Epithelial cell of esophagus (primary cell): ENCODE results near the gene EID2B.

Experiments
- DNase-seq: peaks from one replicate; pipeline ENCODE4 v3.0.0; 2010; ENCODE audit warnings: low read depth
- H3K4me3 ChIP-seq: 2 replicates; pipeline ENCODE4 v1.5.1; 2011; ENCODE audit warnings: mild to moderate bottlenecking, low read length, control low read depth
- TF ChIP-seq, protein P1 (sequence below): IDR thresholded peaks from 2 replicates; pipeline ENCODE4 v1.5.1; 2011; ENCODE audit warnings: low read depth, mild to moderate bottlenecking, low read length, control low read depth, inconsistent platforms; ENCODE audit not compliant: insufficient read depth; ENCODE audit errors: missing control alignments

EID2B gene

DNA sequence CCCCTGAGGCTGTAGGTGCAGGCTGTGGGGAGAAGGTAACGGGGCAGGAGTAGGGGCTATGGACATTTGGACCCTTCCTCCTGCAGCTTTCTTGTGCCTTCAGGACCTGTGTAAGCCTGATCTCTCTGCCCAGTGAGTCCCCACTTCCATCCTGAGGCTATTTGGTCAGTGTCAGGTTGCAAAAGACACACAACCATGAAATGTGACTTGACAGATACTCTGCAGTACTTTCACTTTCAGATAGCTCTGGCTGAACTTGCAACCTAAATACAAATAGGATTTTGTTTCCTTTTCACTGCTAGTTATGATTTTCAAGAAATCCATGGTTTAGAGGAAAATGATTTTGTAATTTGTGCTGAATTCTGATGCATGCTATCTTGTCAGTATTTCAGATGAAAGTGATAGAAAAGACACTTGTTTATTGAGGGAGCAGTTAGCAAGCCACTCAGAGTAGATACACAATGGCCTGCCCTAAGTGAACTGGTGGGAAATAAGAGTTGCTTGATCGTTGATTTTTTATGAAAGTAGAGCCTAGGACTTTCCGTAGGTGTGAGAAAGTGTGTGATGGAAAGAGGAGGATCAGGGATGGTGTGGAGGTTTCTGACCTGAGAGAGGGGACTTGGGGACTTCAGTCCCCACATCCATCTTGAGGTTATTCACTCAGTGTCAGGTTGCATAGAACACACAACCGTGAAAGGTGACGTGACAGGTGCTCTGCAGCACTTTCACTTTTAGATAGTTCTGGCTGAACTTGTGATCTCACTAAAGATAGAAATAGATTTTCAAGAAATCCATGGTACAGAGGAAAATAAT lies 25.4 kb upstream of the EID2B start:
- DNase-seq = no peak
- H3K4me3 ChIP-seq = no peak overlapping the region
- TF ChIP-seq, protein P1, sequence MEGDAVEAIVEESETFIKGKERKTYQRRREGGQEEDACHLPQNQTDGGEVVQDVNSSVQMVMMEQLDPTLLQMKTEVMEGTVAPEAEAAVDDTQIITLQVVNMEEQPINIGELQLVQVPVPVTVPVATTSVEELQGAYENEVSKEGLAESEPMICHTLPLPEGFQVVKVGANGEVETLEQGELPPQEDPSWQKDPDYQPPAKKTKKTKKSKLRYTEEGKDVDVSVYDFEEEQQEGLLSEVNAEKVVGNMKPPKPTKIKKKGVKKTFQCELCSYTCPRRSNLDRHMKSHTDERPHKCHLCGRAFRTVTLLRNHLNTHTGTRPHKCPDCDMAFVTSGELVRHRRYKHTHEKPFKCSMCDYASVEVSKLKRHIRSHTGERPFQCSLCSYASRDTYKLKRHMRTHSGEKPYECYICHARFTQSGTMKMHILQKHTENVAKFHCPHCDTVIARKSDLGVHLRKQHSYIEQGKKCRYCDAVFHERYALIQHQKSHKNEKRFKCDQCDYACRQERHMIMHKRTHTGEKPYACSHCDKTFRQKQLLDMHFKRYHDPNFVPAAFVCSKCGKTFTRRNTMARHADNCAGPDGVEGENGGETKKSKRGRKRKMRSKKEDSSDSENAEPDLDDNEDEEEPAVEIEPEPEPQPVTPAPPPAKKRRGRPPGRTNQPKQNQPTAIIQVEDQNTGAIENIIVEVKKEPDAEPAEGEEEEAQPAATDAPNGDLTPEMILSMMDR = no peak

DNA sequence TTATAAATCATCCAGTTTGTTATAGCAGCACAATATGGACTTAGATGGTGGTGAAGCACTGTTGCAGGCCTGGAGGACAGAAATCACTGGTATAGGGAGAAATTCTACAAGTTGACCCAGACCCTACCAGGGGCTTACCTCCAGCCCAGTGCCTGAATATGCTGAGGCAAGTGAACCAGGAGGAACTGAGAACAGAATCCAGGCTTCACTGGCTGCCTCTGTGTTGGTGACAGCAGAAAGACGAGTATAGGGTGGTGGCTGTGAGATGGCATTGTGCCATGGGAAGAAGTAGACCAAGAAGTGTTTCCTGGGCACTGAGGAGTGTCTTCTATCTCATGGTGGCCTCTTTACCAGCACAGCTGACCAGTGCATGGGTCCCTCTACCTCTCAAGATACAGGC lies 23.2 kb upstream of the EID2B start:
- no peak overlapping the region for H3K4me3 ChIP-seq
- TF ChIP-seq, protein P1 = no peak
- DNase-seq = no peak

DNA sequence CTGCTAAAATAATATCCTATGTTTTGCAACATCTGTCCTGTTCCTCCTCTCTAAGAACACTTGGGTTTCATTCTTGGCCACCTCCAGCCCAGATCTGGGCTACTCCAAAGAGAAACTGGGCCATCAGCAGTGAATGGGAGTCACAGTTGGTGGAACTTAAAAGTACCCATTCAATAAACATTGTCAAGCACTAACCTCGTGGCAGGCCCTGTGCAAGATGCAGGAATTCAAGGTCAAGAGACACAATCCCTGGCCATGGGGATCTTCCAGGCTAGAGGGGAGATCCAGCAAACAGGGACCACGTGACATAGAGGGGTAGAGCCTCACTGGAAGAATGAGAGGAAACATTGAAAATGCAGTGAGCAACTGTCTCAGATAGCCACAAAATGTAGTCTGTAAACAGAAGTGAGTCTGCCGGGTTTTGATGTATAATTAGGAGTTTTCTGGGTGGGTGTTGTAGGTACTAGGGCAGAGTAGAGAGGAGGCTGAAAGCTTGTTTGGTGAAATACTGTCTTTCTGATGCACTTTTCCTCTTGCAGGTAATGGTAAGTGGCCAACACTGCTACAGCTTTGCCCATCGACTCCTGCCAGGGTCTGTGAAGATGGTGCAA lies 22.2 kb upstream of the EID2B start:
- H3K4me3 ChIP-seq = no peak overlapping the region
- TF ChIP-seq, protein P1 = no peak
- DNase-seq = no peak

DNA sequence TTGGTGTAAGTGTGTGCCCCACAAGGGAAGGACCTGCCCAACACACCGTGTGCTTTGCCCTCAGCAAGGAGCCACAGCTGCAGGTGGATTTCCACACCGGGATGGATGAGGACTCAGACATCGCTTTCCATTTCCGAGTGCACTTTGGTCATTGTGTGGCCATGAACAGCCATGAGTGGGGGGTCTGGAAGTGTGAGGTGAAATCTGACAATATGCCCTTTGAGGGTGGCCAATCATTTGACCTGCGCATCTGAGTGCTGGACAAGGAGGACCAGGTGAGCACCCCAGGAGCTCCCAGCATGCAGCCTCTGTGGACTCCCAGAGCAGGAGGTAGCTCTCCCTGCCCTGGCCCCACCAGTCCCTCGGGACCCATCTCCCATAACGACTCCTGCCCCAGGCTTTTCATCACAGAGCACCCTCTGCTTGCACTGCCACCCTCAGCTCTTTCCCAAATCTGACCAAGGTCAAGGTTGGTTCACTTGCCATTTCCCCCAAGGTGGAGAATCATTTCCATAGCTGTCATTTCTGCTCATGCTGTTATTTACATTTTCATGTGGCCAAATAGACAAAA lies 20.5 kb upstream of the EID2B start:
- no peak overlapping the region for H3K4me3 ChIP-seq
- no peak for DNase-seq
- TF ChIP-seq, protein P1 = no peak

DNA sequence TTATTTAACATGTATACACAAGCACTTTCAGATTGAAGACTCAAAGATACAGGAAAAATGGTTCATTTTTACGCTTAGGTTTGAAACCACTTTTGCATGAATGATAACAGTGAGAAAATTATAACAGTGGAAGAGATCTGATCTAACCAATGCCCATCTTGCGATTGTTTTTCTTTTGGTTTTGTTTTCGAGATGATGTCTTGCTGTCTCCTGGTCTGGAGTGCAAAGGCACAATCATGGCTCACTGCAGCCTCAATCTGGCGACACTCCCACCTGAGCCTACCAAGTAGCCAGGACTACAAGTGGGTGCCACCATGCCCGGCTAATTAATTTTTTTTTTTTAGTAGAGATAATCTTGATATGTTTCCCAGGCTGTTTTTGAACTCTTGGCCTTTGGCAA lies 17.5 kb upstream of the EID2B start:
- no peak overlapping the region for H3K4me3 ChIP-seq
- no peak for DNase-seq
- TF ChIP-seq, protein P1 = no peak

DNA sequence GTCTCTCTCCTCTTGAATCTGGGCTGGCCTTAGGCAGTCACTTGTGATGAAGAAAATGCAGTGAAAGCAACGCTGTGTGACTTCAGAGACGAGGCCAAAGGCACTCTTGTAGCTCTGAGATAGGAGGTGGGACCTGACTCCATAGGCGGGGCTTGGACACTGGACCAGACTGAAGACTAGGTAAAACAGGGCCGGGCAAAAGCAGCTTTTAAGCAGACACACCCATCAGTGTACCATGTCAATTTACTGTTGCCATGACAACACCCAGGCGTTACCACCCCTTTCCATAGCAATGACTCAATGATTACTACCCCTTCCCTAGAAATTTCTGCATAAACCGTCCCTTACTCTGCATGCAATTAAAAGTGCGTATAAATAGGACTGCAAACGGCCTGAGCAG lies 13.9 kb upstream of the EID2B start:
- TF ChIP-seq, protein P1 = no peak
- peak; percentile 30 for DNase-seq
- no peak overlapping the region for H3K4me3 ChIP-seq
